ENCODE measurements around the gene H2BK1.

GRCh38 chr7:151238190-151238810, 28.0 kb upstream of the H2BK1 start:
- no peak for TF ChIP-seq CTCF (IDR thresholded peaks at IDR 0.05)
- no peak for TF ChIP-seq SIN3A (IDR thresholded peaks at IDR 0.05; ENCODE audit: borderline replicate concordance, insufficient read depth, low read depth, low read length)
- no peak for TF ChIP-seq TCF7L2 (IDR thresholded peaks at IDR 0.05; ENCODE audit: low read depth, low read length)

All from Panc1 (cell line).